HL-60 (cell line): ENCODE results near the gene LKAAEAR1.

ENCODE experiments used
- CTCF ChIP-seq: IDR thresholded peaks from one replicate; pipeline ENCODE4 v1.5.1; 2011; ENCODE audit warnings: low read length, control low read depth, inconsistent platforms; ENCODE audit not compliant: insufficient read depth
- GABPA ChIP-seq: IDR thresholded peaks from 2 replicates; pipeline ENCODE4 v1.6.1; 2012; ENCODE audit warnings: low read depth
- POLR2AphosphoS5 ChIP-seq: IDR thresholded peaks from 2 replicates; pipeline ENCODE4 v1.6.1; 2012; ENCODE audit warnings: low read depth
- REST ChIP-seq: IDR thresholded peaks from 2 replicates; pipeline ENCODE4 v1.6.1; 2012; ENCODE audit warnings: low read depth; ENCODE audit not compliant: insufficient replicate concordance
- SPI1 ChIP-seq: IDR thresholded peaks from 2 replicates; pipeline ENCODE4 v1.6.1; 2012; ENCODE audit warnings: low read depth, mild to moderate bottlenecking, borderline replicate concordance

- no peak for TF ChIP-seq CTCF
- no peak for TF ChIP-seq POLR2AphosphoS5
- no peak for TF ChIP-seq GABPA
- TF ChIP-seq REST, result no peak
- TF ChIP-seq SPI1, result no peak
These were observed 34.9 kb downstream of the LKAAEAR1 start, which contains the start of gene SOX18 for GRCh38 chr20:64049060-64049877.
